Measurements from ENCODE around the gene KIRREL3. TPM values are rescaled to one million over a fixed set of nuclear protein-coding genes. Genes with fewer than 3 reads are reported as not detected.

KIRREL3 gene
- total RNA-seq, 1 experiment from 2014 or later: 2.2 TPM

- no peak overlapping the region for H3K4me3 ChIP-seq
- H3K9me2 ChIP-seq (ENCODE audit: insufficient read depth): no peaks in the 10 kb centered on the region
- H3F3A ChIP-seq (ENCODE audit: insufficient read depth, low read depth): no peaks in the 10 kb centered on the region
- ChIA-PET POLR2A (ENCODE audit: unreplicated experiment) (no interaction called here), CTCF (no interaction called here)
- peaks cover 12% of the 10 kb centered on the region for H3K27me3 ChIP-seq (ENCODE audit: insufficient read depth, low read depth)
- no peaks in the 10 kb centered on the region for H3K79me2 ChIP-seq (ENCODE audit: low read depth)
- BruUV-seq (replicated peaks): no TSS peak
- H3K27ac ChIP-seq: no peak overlapping the region
- H3K9me3 ChIP-seq (ENCODE audit: insufficient read depth, low read depth): no peaks in the 10 kb centered on the region
- intact Hi-C loops (cut with micrococcal nuclease; ENCODE audit: unreplicated experiment): no loop called here
- H4K20me1 ChIP-seq (ENCODE audit: insufficient read depth): no peaks in the 10 kb centered on the region
- H3K4me2 ChIP-seq: no peak overlapping the region
- TF ChIP-seq CTCF (conservative IDR thresholded peaks at IDR 0.05): no peak
- TF ChIP-seq EZH2 (IDR thresholded peaks at IDR 0.05; ENCODE audit: low read depth): no peak
- H3K4me1 ChIP-seq (replicated peaks; ENCODE audit: insufficient read depth): no peaks in the 10 kb centered on the region
- DNase-seq: no peak
- no peak overlapping the region for H2AFZ ChIP-seq
- no peaks in the 10 kb centered on the region for H3K36me3 ChIP-seq (ENCODE audit: low read depth)
These were observed 245.0 kb downstream of the KIRREL3 start for GRCh38 chr11:126755526-126755925.

- H4K20me1 ChIP-seq (ENCODE audit: insufficient read depth): no peaks in the 10 kb centered on the region
- POLR2A ChIA-PET (ENCODE audit: unreplicated experiment): no interaction called here
- no peaks in the 10 kb centered on the region for H3K4me1 ChIP-seq (replicated peaks; ENCODE audit: insufficient read depth)
- no peaks in the 10 kb centered on the region for H3K36me3 ChIP-seq (ENCODE audit: low read depth)
- no peaks in the 10 kb centered on the region for H3F3A ChIP-seq (ENCODE audit: insufficient read depth, low read depth)
- H3K79me2 ChIP-seq (ENCODE audit: low read depth): no peaks in the 10 kb centered on the region
- no peak overlapping the region for H2AFZ ChIP-seq
- TF ChIP-seq CTCF (conservative IDR thresholded peaks at IDR 0.05): no peak
- TF ChIP-seq EZH2 (IDR thresholded peaks at IDR 0.05; ENCODE audit: low read depth): no peak
- no TSS peak for BruUV-seq (replicated peaks)
- H3K27ac ChIP-seq: no peak overlapping the region
- H3K4me3 ChIP-seq: no peak overlapping the region
- no peaks in the 10 kb centered on the region for H3K9me3 ChIP-seq (ENCODE audit: insufficient read depth, low read depth)
- CTCF ChIA-PET: no interaction called here
- intact Hi-C loops (cut with micrococcal nuclease; ENCODE audit: unreplicated experiment): no loop called here
- H3K27me3 ChIP-seq (ENCODE audit: insufficient read depth, low read depth): peaks cover 19% of the 10 kb centered on the region
- no peak overlapping the region for H3K4me2 ChIP-seq
- no peak for DNase-seq
- H3K9me2 ChIP-seq (ENCODE audit: insufficient read depth): no peaks in the 10 kb centered on the region
These were observed 245.8 kb downstream of the KIRREL3 start for GRCh38 chr11:126754591-126755426.

GRCh38 chr11:126753990-126754389 lies 246.6 kb downstream of the KIRREL3 start:
- BruUV-seq (replicated peaks): no TSS peak
- intact Hi-C loops (cut with micrococcal nuclease; ENCODE audit: unreplicated experiment): no loop called here
- TF ChIP-seq EZH2 (IDR thresholded peaks at IDR 0.05; ENCODE audit: low read depth): no peak
- no peak for TF ChIP-seq CTCF (conservative IDR thresholded peaks at IDR 0.05)
- H3K27ac ChIP-seq: no peak overlapping the region
- no peaks in the 10 kb centered on the region for H3K9me3 ChIP-seq (ENCODE audit: insufficient read depth, low read depth)
- H4K20me1 ChIP-seq (ENCODE audit: insufficient read depth): no peaks in the 10 kb centered on the region
- H3K79me2 ChIP-seq (ENCODE audit: low read depth): no peaks in the 10 kb centered on the region
- H3K27me3 ChIP-seq (ENCODE audit: insufficient read depth, low read depth): peaks cover 27% of the 10 kb centered on the region
- CTCF ChIA-PET: no interaction called here
- H3K4me2 ChIP-seq: no peak overlapping the region
- H2AFZ ChIP-seq: no peak overlapping the region
- H3K4me1 ChIP-seq (replicated peaks; ENCODE audit: insufficient read depth): no peaks in the 10 kb centered on the region
- no peaks in the 10 kb centered on the region for H3K36me3 ChIP-seq (ENCODE audit: low read depth)
- no peak for DNase-seq
- H3K9me2 ChIP-seq (ENCODE audit: insufficient read depth): no peaks in the 10 kb centered on the region
- H3K4me3 ChIP-seq: no peak overlapping the region
- POLR2A ChIA-PET (ENCODE audit: unreplicated experiment): no interaction called here
- no peaks in the 10 kb centered on the region for H3F3A ChIP-seq (ENCODE audit: insufficient read depth, low read depth)
